Stimulated activated CD8-positive, alpha-beta memory T cell treated with anti-CD3 and anti-CD28 coated beads, Interleukin-2, amount 100 ng/mL, for 48 hours (primary cell): ENCODE measurements around the gene MBNL1.
"Not testable (repeated sequence)": the region's sequence is repeated elsewhere in the genome, so short reads cannot be mapped to it uniquely, and the experiment has no call there.

Source experiments
- DNase-seq, 2 donors: peaks; one replicate each; pipeline ENCODE4 v3.0.0-alpha.2; 2020; ENCODE audit warnings: low read depth in 2 of 2

Gene MBNL1

GRCh38 chr3:152349392-152349791 lies 80.7 kb downstream of the MBNL1 start:
- no peak for DNase-seq

- DNase-seq, result no peak
These were observed 81.4 kb downstream of the MBNL1 start for GRCh38 chr3:152350139-152350538.

GRCh38 chr3:152350776-152351175 lies 82.0 kb downstream of the MBNL1 start:
- DNase-seq, result no peak

- no peak for DNase-seq
These were observed 83.8 kb downstream of the MBNL1 start for GRCh38 chr3:152352554-152352953.

GRCh38 chr3:152353578-152353977 lies 84.8 kb downstream of the MBNL1 start:
- DNase-seq, result no peak

DNA sequence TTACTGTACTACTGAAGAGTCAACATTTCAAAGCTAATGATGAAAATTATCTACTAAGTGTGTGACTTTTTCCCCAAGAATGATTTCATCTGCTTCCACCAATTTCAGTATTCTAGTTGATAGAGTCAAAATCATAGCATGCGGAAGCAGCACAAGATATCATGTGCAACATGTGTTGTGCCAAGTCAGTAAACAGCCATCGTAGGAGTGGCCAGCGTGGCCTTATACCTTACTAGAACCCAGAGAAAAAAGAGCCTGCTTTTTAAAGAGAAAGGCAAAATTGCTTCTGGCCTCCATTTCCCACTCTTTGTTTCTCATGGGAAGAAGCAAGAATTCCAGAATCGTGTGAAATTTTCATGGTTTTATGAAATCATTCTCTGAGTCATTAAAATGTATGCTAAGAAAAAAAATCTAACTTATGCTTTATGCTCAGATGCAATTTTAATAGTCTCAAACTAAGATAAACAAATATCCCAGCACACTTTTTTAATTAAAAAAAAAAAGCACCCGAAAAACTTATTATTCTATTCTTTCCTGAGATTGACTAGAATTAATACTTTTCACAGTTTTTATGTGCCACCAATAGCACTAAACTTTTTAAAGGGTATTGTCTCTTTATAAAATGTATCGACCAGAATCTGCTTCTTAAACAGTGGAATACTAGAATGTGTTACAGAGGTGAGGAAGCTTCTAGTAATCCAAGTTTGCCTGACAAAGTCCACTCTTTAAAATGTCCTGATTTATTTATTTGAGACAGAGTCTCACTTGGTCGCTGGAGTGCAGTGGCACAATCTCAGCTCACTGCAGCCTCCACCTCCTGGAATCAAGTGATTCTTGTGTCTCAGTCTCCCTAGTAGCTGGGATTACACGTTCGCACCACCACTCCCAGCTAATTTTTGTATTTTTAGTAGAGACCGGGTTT lies 87.3 kb downstream of the MBNL1 start:
- no peak for DNase-seq

DNA sequence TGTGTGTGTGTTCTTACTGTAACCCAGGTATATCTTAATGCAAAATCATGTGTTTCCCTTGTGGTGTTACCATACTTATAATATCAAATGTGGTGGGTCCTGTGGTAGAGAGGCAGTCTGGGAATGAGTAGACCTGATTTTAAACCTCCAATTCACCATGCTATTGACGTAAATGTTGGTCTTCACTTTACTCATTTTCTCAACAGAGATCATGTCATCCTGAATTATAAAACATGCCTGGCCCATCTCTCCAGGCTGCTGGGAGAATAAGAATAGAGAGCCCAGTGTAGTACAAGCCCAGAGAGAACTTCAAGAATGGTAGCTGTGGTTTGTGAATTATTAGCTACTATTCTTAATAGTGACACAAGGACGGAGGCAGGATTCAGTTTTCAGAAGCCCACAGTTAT lies 88.1 kb downstream of the MBNL1 start:
- DNase-seq, result no peak

GRCh38 chr3:152357587-152357986 lies 88.9 kb downstream of the MBNL1 start:
- no peak for DNase-seq

DNA sequence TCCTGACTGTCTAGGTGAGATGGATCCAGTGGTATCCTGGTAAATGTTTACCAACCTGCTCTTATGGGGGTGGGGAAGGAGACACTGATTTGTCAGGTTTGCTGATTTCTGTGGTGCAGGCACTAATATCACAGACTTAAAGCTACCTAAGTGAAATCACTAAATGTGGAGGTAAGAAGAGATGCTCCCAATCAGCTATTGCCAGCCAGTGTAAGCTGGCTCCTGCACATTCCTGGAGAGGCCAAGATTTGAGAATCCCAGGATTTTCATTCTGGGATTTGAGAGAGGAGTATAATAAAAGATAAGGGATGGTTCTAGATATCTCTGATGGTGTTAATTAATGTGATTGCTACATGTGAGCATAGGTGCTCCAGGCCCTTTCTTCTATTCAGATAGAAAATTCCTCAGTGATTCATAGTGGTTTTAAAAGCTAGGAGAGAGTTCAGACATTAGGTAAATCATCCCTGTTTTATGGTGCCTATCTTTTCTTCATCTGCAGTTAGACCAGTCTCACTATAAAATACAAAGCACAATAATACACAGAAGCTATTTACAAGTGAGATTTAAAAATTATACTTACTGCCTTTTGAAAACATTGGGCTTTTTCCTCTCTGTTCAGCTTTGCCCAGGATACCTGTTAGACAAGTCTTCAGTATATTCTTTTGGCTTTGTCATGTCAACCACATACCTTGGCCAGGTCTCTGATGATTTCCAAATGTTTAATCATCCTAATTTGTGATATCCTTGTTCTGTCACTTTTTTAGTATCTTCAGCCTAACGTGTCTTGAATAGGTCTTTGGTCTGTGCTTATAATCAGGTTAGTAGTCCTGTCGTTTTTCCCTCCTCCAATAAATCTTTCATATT lies 90.9 kb downstream of the MBNL1 start:
- DNase-seq, result no peak

- DNase-seq, result no peak
These were observed 91.6 kb downstream of the MBNL1 start for GRCh38 chr3:152360302-152360701.

DNA sequence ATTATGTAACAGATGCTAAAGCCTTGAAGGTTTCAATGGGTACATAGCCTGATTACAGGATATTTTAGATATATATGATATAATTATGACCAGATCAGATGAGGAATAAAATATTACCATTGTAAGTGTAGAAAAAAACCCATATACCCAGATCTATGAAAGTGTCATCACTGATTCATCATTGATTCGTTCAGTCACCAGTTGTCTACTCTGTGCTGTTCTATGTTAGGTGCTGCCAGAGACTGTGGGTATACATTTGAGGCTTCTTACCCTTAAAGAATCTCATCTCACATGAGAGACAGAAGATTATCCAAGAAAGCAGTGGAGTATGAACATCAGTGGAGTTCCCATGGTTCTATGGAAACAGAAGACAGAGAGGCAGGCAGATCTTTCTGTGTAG lies 92.2 kb downstream of the MBNL1 start:
- DNase-seq, result no peak

DNA sequence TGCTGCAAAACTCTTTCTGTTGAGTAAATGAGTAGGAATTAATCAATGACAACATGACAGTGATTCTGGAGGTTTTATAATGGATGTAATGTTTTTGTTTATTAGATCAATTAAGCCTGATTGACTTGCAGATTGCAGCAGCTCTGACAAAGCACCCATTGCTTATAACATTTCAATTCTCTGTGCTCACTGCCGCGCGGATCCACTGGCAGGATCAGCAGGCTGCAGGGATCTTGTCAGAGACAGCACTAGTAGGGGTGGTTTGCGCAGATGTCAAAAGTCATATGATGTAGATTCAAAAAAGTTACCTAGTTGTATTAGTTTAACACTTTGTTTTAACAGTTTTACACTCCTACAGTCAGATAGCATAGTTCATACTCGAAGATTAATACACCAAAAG lies 93.4 kb downstream of the MBNL1 start:
- no peak for DNase-seq

DNA sequence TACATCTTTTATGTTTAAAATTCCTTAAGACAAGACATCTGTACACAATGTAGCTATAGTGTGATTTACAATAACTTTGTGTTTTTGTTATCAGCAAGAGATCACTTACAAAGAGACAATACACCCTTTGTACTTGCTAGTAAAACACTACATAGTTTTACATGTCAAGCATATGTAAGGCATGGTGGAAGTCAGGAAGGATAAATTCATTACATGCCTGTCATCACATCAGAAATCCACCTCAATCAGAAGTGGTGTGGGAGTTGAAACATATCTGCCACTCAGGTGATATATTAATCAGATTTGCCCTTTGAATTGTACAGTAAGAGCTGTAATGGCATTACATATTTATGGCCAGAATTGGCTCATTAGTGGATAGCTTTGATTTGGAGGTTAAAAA lies 95.5 kb downstream of the MBNL1 start:
- DNase-seq, result no peak

- no peak for DNase-seq
These were observed 96.4 kb downstream of the MBNL1 start for GRCh38 chr3:152365126-152365525.

GRCh38 chr3:152365766-152366593 lies 97.3 kb downstream of the MBNL1 start:
- no peak for DNase-seq

GRCh38 chr3:152367192-152367591 lies 98.5 kb downstream of the MBNL1 start:
- not testable (repeated sequence) for DNase-seq

DNA sequence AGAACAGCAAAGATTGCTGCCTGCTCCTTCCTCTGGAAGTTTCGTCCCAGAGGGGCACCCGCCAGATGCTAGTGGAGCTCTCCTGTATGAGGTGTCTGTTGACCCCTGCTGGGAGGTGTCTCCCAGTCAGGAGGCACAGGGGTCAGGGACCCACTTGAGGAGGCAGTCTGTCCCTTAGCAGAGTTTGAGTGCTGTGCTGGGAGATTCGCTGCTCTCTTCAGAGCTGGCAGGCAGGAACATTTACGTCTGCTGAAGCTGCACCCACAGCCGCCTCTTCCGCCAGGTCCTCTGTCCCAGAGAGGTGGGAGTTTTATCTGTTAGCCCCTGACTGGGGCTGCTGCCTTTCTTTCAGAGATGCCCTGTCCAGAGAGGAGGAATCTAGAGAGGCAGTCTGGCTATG lies 103.9 kb downstream of the MBNL1 start:
- not testable (repeated sequence) for DNase-seq

DNA sequence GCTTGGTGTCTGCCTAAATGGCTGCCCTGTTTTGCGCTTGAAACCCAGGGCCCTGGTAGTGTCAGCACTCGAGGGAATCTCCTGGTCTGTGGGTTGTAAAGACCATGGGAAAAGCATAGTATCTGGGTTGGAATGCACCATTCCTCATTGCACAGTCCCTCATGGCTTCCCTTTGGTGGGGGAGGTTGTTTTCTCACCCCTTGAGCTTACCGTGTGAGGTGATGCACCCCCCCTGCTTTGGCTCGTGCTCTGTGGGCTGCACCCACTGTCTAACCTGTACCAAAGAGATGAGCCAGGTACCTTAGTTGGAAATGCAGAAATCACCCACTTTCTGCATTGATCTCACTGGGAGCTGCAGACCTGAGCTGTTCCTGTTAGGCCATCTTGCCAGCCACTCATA lies 104.7 kb downstream of the MBNL1 start:
- no peak for DNase-seq

DNA sequence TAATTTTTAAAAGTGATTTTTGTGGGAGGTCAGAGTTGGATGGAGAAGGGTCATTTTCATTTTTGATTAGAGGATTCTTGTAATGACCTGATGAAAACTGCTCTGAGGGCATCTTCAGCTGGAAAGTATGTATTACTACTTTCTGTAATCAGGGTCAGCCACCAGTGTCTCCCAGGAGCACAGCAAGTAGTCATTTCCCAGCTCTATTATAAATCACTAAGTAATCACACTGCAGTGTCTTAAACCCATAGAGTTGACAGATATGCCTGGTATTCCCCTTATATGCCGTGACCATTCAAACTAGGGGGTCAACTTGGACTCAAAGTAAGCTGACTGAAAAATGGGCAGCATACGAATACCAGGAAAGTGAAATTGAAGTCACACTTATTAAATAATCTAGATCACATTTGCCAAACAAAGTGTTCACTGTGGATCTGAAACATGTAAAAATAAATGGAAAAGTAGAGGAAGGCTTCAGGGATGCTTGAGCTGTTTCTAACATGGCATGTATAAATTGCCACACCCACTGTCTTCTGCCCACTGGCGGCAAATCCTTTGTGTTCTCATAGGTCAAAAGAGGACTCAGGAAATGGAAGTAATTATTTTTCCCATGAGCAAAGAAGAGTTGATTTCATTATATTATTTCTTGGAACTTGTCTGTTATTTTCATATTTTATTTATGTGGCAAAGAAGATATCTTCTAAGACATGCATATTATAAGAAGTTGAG lies 105.7 kb downstream of the MBNL1 start:
- DNase-seq, result no peak

- no peak for DNase-seq
These were observed 106.8 kb downstream of the MBNL1 start for GRCh38 chr3:152375546-152375945.
